ENCODE measurements around the gene KRTAP5-1.

KRTAP5-1 gene

GRCh38 chr11:1573077-1573902 lies 11.8 kb downstream of the KRTAP5-1 start:
- 14 to 15% methylated on average over 37 of the region's 37 CpGs for WGBS, 2 experiments
- Histone ChIP-seq H3K4me3 (ENCODE audit: insufficient read depth, low read depth, low read length) (peak overlapping the region; percentile 39), H3K9me3 (ENCODE audit: control insufficient read depth, low read length) (no peaks in the 10 kb centered on the region), H3K27me3 (ENCODE audit: control insufficient read depth, insufficient read depth, low read length, poor library complexity, severe bottlenecking) (peaks cover 71% of the 10 kb centered on the region), H3K4me1 (ENCODE audit: control insufficient read depth, insufficient read depth, low read length) (peaks cover 18% of the 10 kb centered on the region), H3K36me3 (ENCODE audit: control insufficient read depth, insufficient read depth, low read length) (no peaks in the 10 kb centered on the region), H3K27ac (ENCODE audit: insufficient read depth, low read depth, low read length, poor library complexity, severe bottlenecking) (no peak overlapping the region)

- peak within 1 kb of the TSS; percentile 39 for H3K4me3 ChIP-seq (ENCODE audit: insufficient read depth, low read depth, low read length)
- H3K27me3 ChIP-seq (ENCODE audit: control insufficient read depth, insufficient read depth, low read length, poor library complexity, severe bottlenecking), result peaks cover 71% of the 10 kb centered on the region
- H3K4me1 ChIP-seq (ENCODE audit: control insufficient read depth, insufficient read depth, low read length), result peaks cover 18% of the 10 kb centered on the region
- H3K27ac ChIP-seq (ENCODE audit: insufficient read depth, low read depth, low read length, poor library complexity, severe bottlenecking), result no peak within 1 kb of the TSS
- no peaks in the 10 kb centered on the region for H3K9me3 ChIP-seq (ENCODE audit: control insufficient read depth, low read length)
- WGBS, 2 experiments, result 1% methylated on average over 124 of the region's 124 CpGs
- H3K36me3 ChIP-seq (ENCODE audit: control insufficient read depth, insufficient read depth, low read length), result no peaks in the 10 kb centered on the region
Measured at GRCh38 chr11:1572197-1573076, 12.6 kb downstream of the KRTAP5-1 start, which contains the start of gene DUSP8. Gene DUSP8 (minus strand): TSS chr11:1572271. CDS start chr11:1565826, 6,445 bp downstream.

- 0 to 1% methylated on average over 91 of the region's 91 CpGs for WGBS, 2 experiments
- no peaks in the 10 kb centered on the region for H3K36me3 ChIP-seq (ENCODE audit: control insufficient read depth, insufficient read depth, low read length)
- peak overlapping the region; percentile 39 for H3K4me3 ChIP-seq (ENCODE audit: insufficient read depth, low read depth, low read length)
- H3K27me3 ChIP-seq (ENCODE audit: control insufficient read depth, insufficient read depth, low read length, poor library complexity, severe bottlenecking), result peaks cover 71% of the 10 kb centered on the region
- H3K27ac ChIP-seq (ENCODE audit: insufficient read depth, low read depth, low read length, poor library complexity, severe bottlenecking), result no peak overlapping the region
- no peaks in the 10 kb centered on the region for H3K9me3 ChIP-seq (ENCODE audit: control insufficient read depth, low read length)
- peaks cover 18% of the 10 kb centered on the region for H3K4me1 ChIP-seq (ENCODE audit: control insufficient read depth, insufficient read depth, low read length)
Measured at GRCh38 chr11:1571760-1572196, 13.3 kb downstream of the KRTAP5-1 start.

GRCh38 chr11:1570896-1571759 lies 14.0 kb downstream of the KRTAP5-1 start:
- H3K9me3 ChIP-seq (ENCODE audit: control insufficient read depth, low read length), result no peaks in the 10 kb centered on the region
- peaks cover 18% of the 10 kb centered on the region for H3K4me1 ChIP-seq (ENCODE audit: control insufficient read depth, insufficient read depth, low read length)
- H3K27me3 ChIP-seq (ENCODE audit: control insufficient read depth, insufficient read depth, low read length, poor library complexity, severe bottlenecking), result peaks cover 71% of the 10 kb centered on the region
- no peak overlapping the region for H3K27ac ChIP-seq (ENCODE audit: insufficient read depth, low read depth, low read length, poor library complexity, severe bottlenecking)
- H3K4me3 ChIP-seq (ENCODE audit: insufficient read depth, low read depth, low read length), result peak overlapping the region; percentile 27
- 3% methylated on average over 58 of the region's 58 CpGs for WGBS, 2 experiments
- H3K36me3 ChIP-seq (ENCODE audit: control insufficient read depth, insufficient read depth, low read length), result no peaks in the 10 kb centered on the region

- Histone ChIP-seq H3K4me3 (ENCODE audit: insufficient read depth, low read depth, low read length) (no peak overlapping the region), H3K27ac (ENCODE audit: insufficient read depth, low read depth, low read length, poor library complexity, severe bottlenecking) (no peak overlapping the region), H3K4me1 (ENCODE audit: control insufficient read depth, insufficient read depth, low read length) (peaks cover 18% of the 10 kb centered on the region), H3K36me3 (ENCODE audit: control insufficient read depth, insufficient read depth, low read length) (no peaks in the 10 kb centered on the region), H3K9me3 (ENCODE audit: control insufficient read depth, low read length) (no peaks in the 10 kb centered on the region), H3K27me3 (ENCODE audit: control insufficient read depth, insufficient read depth, low read length, poor library complexity, severe bottlenecking) (peaks cover 67% of the 10 kb centered on the region)
- WGBS, 2 experiments, result 62 to 64% methylated on average over 8 of the region's 8 CpGs
Measured at GRCh38 chr11:1570531-1570895, 14.6 kb downstream of the KRTAP5-1 start.

GRCh38 chr11:1570001-1570453 lies 15.1 kb downstream of the KRTAP5-1 start:
- no peak overlapping the region for H3K4me3 ChIP-seq (ENCODE audit: insufficient read depth, low read depth, low read length)
- no peak overlapping the region for H3K27ac ChIP-seq (ENCODE audit: insufficient read depth, low read depth, low read length, poor library complexity, severe bottlenecking)
- H3K9me3 ChIP-seq (ENCODE audit: control insufficient read depth, low read length), result no peaks in the 10 kb centered on the region
- H3K4me1 ChIP-seq (ENCODE audit: control insufficient read depth, insufficient read depth, low read length), result peaks cover 18% of the 10 kb centered on the region
- H3K36me3 ChIP-seq (ENCODE audit: control insufficient read depth, insufficient read depth, low read length), result no peaks in the 10 kb centered on the region
- H3K27me3 ChIP-seq (ENCODE audit: control insufficient read depth, insufficient read depth, low read length, poor library complexity, severe bottlenecking), result peaks cover 62% of the 10 kb centered on the region
- 86 to 87% methylated on average over 11 of the region's 11 CpGs for WGBS, 2 experiments

- Histone ChIP-seq H3K4me3 (ENCODE audit: insufficient read depth, low read depth, low read length) (no peak overlapping the region), H3K36me3 (ENCODE audit: control insufficient read depth, insufficient read depth, low read length) (no peaks in the 10 kb centered on the region), H3K27me3 (ENCODE audit: control insufficient read depth, insufficient read depth, low read length, poor library complexity, severe bottlenecking) (peaks cover 55% of the 10 kb centered on the region), H3K9me3 (ENCODE audit: control insufficient read depth, low read length) (no peaks in the 10 kb centered on the region), H3K4me1 (ENCODE audit: control insufficient read depth, insufficient read depth, low read length) (peaks cover 21% of the 10 kb centered on the region), H3K27ac (ENCODE audit: insufficient read depth, low read depth, low read length, poor library complexity, severe bottlenecking) (no peak overlapping the region)
- 86 to 87% methylated on average over 14 of the region's 14 CpGs for WGBS, 2 experiments
Measured at GRCh38 chr11:1569251-1569780, 15.8 kb downstream of the KRTAP5-1 start.

GRCh38 chr11:1568441-1568911 lies 16.6 kb downstream of the KRTAP5-1 start:
- 15% methylated on average over 13 of the region's 13 CpGs for WGBS, 2 experiments
- Histone ChIP-seq H3K4me1 (ENCODE audit: control insufficient read depth, insufficient read depth, low read length) (peaks cover 19% of the 10 kb centered on the region), H3K4me3 (ENCODE audit: insufficient read depth, low read depth, low read length) (no peak overlapping the region), H3K27me3 (ENCODE audit: control insufficient read depth, insufficient read depth, low read length, poor library complexity, severe bottlenecking) (peaks cover 47% of the 10 kb centered on the region), H3K36me3 (ENCODE audit: control insufficient read depth, insufficient read depth, low read length) (no peaks in the 10 kb centered on the region), H3K27ac (ENCODE audit: insufficient read depth, low read depth, low read length, poor library complexity, severe bottlenecking) (no peak overlapping the region), H3K9me3 (ENCODE audit: control insufficient read depth, low read length) (no peaks in the 10 kb centered on the region)

GRCh38 chr11:1567721-1568100 lies 17.4 kb downstream of the KRTAP5-1 start:
- no peaks in the 10 kb centered on the region for H3K9me3 ChIP-seq (ENCODE audit: control insufficient read depth, low read length)
- H3K27me3 ChIP-seq (ENCODE audit: control insufficient read depth, insufficient read depth, low read length, poor library complexity, severe bottlenecking), result peaks cover 39% of the 10 kb centered on the region
- H3K4me1 ChIP-seq (ENCODE audit: control insufficient read depth, insufficient read depth, low read length), result peaks cover 15% of the 10 kb centered on the region
- no peak overlapping the region for H3K27ac ChIP-seq (ENCODE audit: insufficient read depth, low read depth, low read length, poor library complexity, severe bottlenecking)
- 88% methylated on average over 7 of the region's 7 CpGs for WGBS, 2 experiments
- H3K36me3 ChIP-seq (ENCODE audit: control insufficient read depth, insufficient read depth, low read length), result no peaks in the 10 kb centered on the region
- H3K4me3 ChIP-seq (ENCODE audit: insufficient read depth, low read depth, low read length), result no peak overlapping the region
